ENCODE data around the gene SVIL. TPM values are rescaled to one million over a fixed set of nuclear protein-coding genes. Genes with fewer than 3 reads are reported as not detected.

The SVIL gene
- total RNA-seq, 1 donor from 2014 or later, result 25.1 TPM

GRCh38 chr10:29409241-29410054, 225.3 kb downstream of the SVIL start:
- DNase-seq (ENCODE audit: low spot score), result no peak
- no peak overlapping the region for H3K4me3 ChIP-seq
- H3K4me3 Mint-ChIP-seq, result no peak overlapping the region
- no peaks in the 10 kb centered on the region for H3K4me1 ChIP-seq
- H2AFZ ChIP-seq (replicated peaks), result no peak overlapping the region
- TF ChIP-seq EZH2phosphoT487 (IDR thresholded peaks at IDR 0.05) (no peak), CTCF (IDR thresholded peaks at IDR 0.05) (no peak), EZH2 (IDR thresholded peaks at IDR 0.05) (no peak)
- H3K4me2 ChIP-seq, result no peak overlapping the region
- peaks cover 6% of the 10 kb centered on the region for H3K27me3 Mint-ChIP-seq (ENCODE audit: insufficient read depth, low read depth)
- no peaks in the 10 kb centered on the region for H3K79me2 ChIP-seq (ENCODE audit: low read depth)
- H3K9ac ChIP-seq, result no peak overlapping the region
- H3K9me3 ChIP-seq (ENCODE audit: low read depth), result peaks cover 18% of the 10 kb centered on the region
- H3K4me1 Mint-ChIP-seq, result no peaks in the 10 kb centered on the region
- peaks cover 33% of the 10 kb centered on the region for H3K9me3 Mint-ChIP-seq
- no peaks in the 10 kb centered on the region for H4K20me1 ChIP-seq (ENCODE audit: low read depth)
- H3F3A ChIP-seq (ENCODE audit: low read depth), result no peaks in the 10 kb centered on the region
- H3K27ac Mint-ChIP-seq, result no peak overlapping the region
- no peaks in the 10 kb centered on the region for H3K27me3 ChIP-seq
- H3K27ac ChIP-seq, result no peak overlapping the region
- H3K36me3 Mint-ChIP-seq, result no peaks in the 10 kb centered on the region
- no peaks in the 10 kb centered on the region for H3K36me3 ChIP-seq

- TF ChIP-seq EZH2phosphoT487 (IDR thresholded peaks at IDR 0.05), result no peak
- TF ChIP-seq EZH2 (IDR thresholded peaks at IDR 0.05), result no peak
- TF ChIP-seq CTCF (IDR thresholded peaks at IDR 0.05), result no peak
- Histone ChIP-seq H3K27me3 (no peaks in the 10 kb centered on the region), H3K4me2 (no peak overlapping the region), H3K36me3 (no peaks in the 10 kb centered on the region), H3K9me3 (ENCODE audit: low read depth) (peaks cover 18% of the 10 kb centered on the region), H4K20me1 (ENCODE audit: low read depth) (no peaks in the 10 kb centered on the region), H3F3A (ENCODE audit: low read depth) (no peaks in the 10 kb centered on the region), H3K4me3 (no peak overlapping the region), H3K27ac (no peak overlapping the region), H3K9ac (no peak overlapping the region), H3K79me2 (ENCODE audit: low read depth) (no peaks in the 10 kb centered on the region), H3K4me1 (no peaks in the 10 kb centered on the region), H2AFZ (replicated peaks) (no peak overlapping the region)
- Mint-ChIP-seq H3K4me3 (no peak overlapping the region), H3K27me3 (ENCODE audit: insufficient read depth, low read depth) (peaks cover 6% of the 10 kb centered on the region), H3K36me3 (no peaks in the 10 kb centered on the region), H3K27ac (no peak overlapping the region), H3K4me1 (no peaks in the 10 kb centered on the region), H3K9me3 (peaks cover 37% of the 10 kb centered on the region)
- no peak for DNase-seq (ENCODE audit: low spot score)
Measured at GRCh38 chr10:29408847-29409240, 225.9 kb downstream of the SVIL start.

MicroRNA genes within 50 kb of the gene (microRNA counts, 767-probe panel; counts per million panel counts)
- 460 counts per million, percentile 90 among the panel's probes with 10 or more counts for microRNA hsa-miR-604
- 460 counts per million, percentile 90 among the panel's probes with 10 or more counts for microRNA hsa-miR-938

Small RNA genes lying within 50 kb of the gene (microRNA-seq; reads per million reads assigned to microRNA genes)
- gene MIR604, result not detected
- not detected for gene MIR938

Small RNA genes lying within 50 kb of the gene (small RNA-seq; reads per million reads assigned to genes)
- gene MIR604, result not detected
- gene MIR938, result not detected
- gene RF00105, result not detected
